Fibroblast of peridontal ligament (primary cell): ENCODE data around the gene GPR15.

Source experiments
- DNase-seq: peaks from one replicate; pipeline ENCODE4 v3.0.0-alpha.2; 2010; ENCODE audit errors: extremely low read depth

The GPR15 gene

GRCh38 chr3:98531622-98532274 lies at the start of gene GPR15:
TSS of gene GPR15 (plus strand) at chr3:98531978. CDS start at chr3:98532034, 56 bp downstream.
- DNase-seq: no peak

- DNase-seq: no peak
Observed at GRCh38 chr3:98482717-98483482, 48.9 kb upstream of the GPR15 start.

GRCh38 chr3:98483626-98484025 lies 48.2 kb upstream of the GPR15 start:
- DNase-seq: no peak

- DNase-seq: no peak
Observed at GRCh38 chr3:98497381-98497780, 34.4 kb upstream of the GPR15 start, which contains the start of gene OR5K2. TSS of gene OR5K2 (plus strand) at chr3:98497681. CDS start at chr3:98497681, 0 bp downstream.

- DNase-seq: no peak
Observed at GRCh38 chr3:98500019-98500418, 31.8 kb upstream of the GPR15 start.

GRCh38 chr3:98501270-98501669 lies 30.5 kb upstream of the GPR15 start:
- no peak for DNase-seq

GRCh38 chr3:98501863-98502576 lies 29.8 kb upstream of the GPR15 start:
- no peak for DNase-seq

GRCh38 chr3:98504539-98504938 lies 27.2 kb upstream of the GPR15 start:
- DNase-seq: no peak

- no peak for DNase-seq
Observed at GRCh38 chr3:98508582-98508981, 23.2 kb upstream of the GPR15 start.

- DNase-seq: no peak
Observed at GRCh38 chr3:98512576-98512975, 19.2 kb upstream of the GPR15 start.

GRCh38 chr3:98513091-98513511 lies 18.7 kb upstream of the GPR15 start:
- DNase-seq: peak; percentile 1

GRCh38 chr3:98513736-98514135 lies 18.0 kb upstream of the GPR15 start:
- no peak for DNase-seq

GRCh38 chr3:98514948-98515347 lies 16.8 kb upstream of the GPR15 start:
- no peak for DNase-seq

- DNase-seq: no peak
Observed at GRCh38 chr3:98518816-98519215, 13.0 kb upstream of the GPR15 start.

- DNase-seq: no peak
Observed at GRCh38 chr3:98519351-98519750, 12.4 kb upstream of the GPR15 start.

GRCh38 chr3:98521897-98522543 lies 9.8 kb upstream of the GPR15 start:
- DNase-seq: peak; percentile 60

GRCh38 chr3:98522544-98523281 lies 9.1 kb upstream of the GPR15 start, which contains the start of gene CLDND1:
TSS of gene CLDND1 (minus strand) at chr3:98522902. CDS start at chr3:98521424, 1,478 bp downstream.
- DNase-seq: peak; percentile 93

GRCh38 chr3:98525494-98525893 lies 6.3 kb upstream of the GPR15 start:
- DNase-seq: no peak

GRCh38 chr3:98528474-98529346 lies 3.1 kb upstream of the GPR15 start:
- DNase-seq: no peak

- DNase-seq: no peak
Observed at GRCh38 chr3:98529856-98530459, 1.8 kb upstream of the GPR15 start.
